CD4-positive, alpha-beta T cell treated with Interleukin-4 for 4 hours (primary cell): ENCODE results near the gene SH3BGRL2.

Source experiments
- DNase-seq: peaks from one replicate; pipeline ENCODE4 v3.0.0-alpha.2; 2020

SH3BGRL2 gene

GRCh38 chr6:79630883-79631692 lies at the start of gene SH3BGRL2:
SH3BGRL2 (plus strand) TSS chr6:79631329; CDS start chr6:79631462, 133 bp downstream.
- no peak for DNase-seq

GRCh38 chr6:79584332-79584731 lies 46.8 kb upstream of the SH3BGRL2 start:
- no peak for DNase-seq

GRCh38 chr6:79586548-79586947 lies 44.6 kb upstream of the SH3BGRL2 start:
- no peak for DNase-seq

GRCh38 chr6:79589701-79590100 lies 41.4 kb upstream of the SH3BGRL2 start:
- no peak for DNase-seq

GRCh38 chr6:79597155-79597554 lies 34.0 kb upstream of the SH3BGRL2 start:
- DNase-seq: no peak

GRCh38 chr6:79598012-79598411 lies 33.1 kb upstream of the SH3BGRL2 start:
- no peak for DNase-seq

- no peak for DNase-seq
Observed at GRCh38 chr6:79599725-79600259, 31.3 kb upstream of the SH3BGRL2 start.

GRCh38 chr6:79600313-79600712 lies 30.8 kb upstream of the SH3BGRL2 start:
- no peak for DNase-seq

- DNase-seq: no peak
Observed at GRCh38 chr6:79600812-79601609, 30.1 kb upstream of the SH3BGRL2 start.

- no peak for DNase-seq
Observed at GRCh38 chr6:79602859-79603258, 28.3 kb upstream of the SH3BGRL2 start.

- DNase-seq: no peak
Observed at GRCh38 chr6:79604583-79605037, 26.5 kb upstream of the SH3BGRL2 start.

- no peak for DNase-seq
Observed at GRCh38 chr6:79605061-79605460, 26.1 kb upstream of the SH3BGRL2 start.

GRCh38 chr6:79605968-79606764 lies 25.0 kb upstream of the SH3BGRL2 start:
- DNase-seq: no peak

- DNase-seq: no peak
Observed at GRCh38 chr6:79607000-79607399, 24.1 kb upstream of the SH3BGRL2 start.

GRCh38 chr6:79608334-79609224 lies 22.6 kb upstream of the SH3BGRL2 start:
- DNase-seq: no peak

GRCh38 chr6:79609225-79609595 lies 21.9 kb upstream of the SH3BGRL2 start:
- no peak for DNase-seq

GRCh38 chr6:79610306-79611009 lies 20.7 kb upstream of the SH3BGRL2 start:
- DNase-seq: no peak

GRCh38 chr6:79612457-79612856 lies 18.7 kb upstream of the SH3BGRL2 start:
- no peak for DNase-seq

- no peak for DNase-seq
Observed at GRCh38 chr6:79612918-79613317, 18.2 kb upstream of the SH3BGRL2 start.

- no peak for DNase-seq
Observed at GRCh38 chr6:79613912-79614311, 17.2 kb upstream of the SH3BGRL2 start.
